NOMO-1 treated with dmso at 0.1 percent for 144 hours (cell line): Measurements from ENCODE around the gene LRPAP1.
"Not testable (repeated sequence)": the region's sequence is repeated elsewhere in the genome, so short reads cannot be mapped to it uniquely, and the experiment has no call there.

Experiments
- DNase-seq: peaks from one replicate; lab custom pipeline; 2025; ENCODE audit not compliant: unreplicated experiment; lab: John Stamatoyannopoulos, UW

Gene LRPAP1

DNA sequence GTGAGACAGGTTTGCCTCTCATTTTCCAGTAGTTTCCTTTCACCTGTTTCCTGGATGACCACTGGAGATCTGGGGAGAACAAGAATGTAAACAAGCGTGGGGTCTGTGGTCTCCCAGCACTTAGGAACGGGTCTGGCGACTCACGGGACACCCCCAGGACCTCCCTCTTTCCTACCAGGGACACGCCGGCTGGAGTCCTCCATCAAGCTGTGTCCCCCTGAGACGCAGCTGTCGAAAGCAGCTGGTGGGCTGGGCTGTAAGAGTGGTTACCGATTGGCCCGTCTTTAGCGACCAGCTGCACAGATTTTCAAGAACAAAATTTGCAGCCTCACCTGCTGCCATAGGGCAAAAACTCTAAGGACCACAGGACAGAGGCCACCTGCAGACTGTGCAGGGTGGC is 11.9 kb downstream of the LRPAP1 start:
- no peak for DNase-seq

- no peak for DNase-seq
Measured at GRCh38 chr4:3519468-3520264, 12.6 kb downstream of the LRPAP1 start.

DNA sequence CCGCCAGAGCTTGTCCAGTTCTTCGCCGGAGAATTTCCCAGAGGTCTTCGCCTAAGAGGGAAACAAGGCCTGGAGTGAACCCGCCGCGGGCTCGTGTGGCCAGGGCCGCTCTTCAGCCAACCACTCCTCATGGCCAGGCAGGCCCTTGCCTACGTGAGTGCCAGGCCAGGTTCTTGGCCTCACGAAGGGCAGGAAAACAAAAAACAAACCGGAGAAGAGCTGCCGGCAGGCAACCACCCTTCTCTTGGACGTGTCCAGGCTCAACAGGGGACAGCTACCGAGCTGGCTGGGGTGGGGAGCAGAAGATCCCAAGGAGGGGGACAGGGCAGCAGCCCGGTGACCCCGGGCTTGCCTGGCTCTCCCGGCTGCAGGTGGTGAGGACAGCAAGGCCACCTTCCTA is 13.3 kb downstream of the LRPAP1 start:
- no peak for DNase-seq

DNA sequence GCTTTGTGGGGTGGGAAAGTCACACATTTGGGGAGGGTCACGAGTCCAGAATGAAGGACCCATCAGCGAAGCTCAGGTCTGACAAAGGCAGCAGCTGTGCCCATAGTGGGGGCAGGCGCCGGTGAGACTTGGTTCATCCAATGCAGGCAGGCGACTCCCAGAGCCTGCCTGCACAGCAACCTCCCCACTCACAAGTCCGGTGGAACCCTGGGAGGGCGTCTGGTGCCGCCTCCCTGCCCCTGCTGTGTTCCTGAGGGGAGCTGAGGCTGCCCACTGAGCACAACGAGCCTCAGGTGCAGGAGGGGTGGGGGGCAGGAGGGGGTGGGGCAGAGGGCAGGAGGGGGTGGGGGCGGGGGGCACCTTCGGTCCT is 13.7 kb downstream of the LRPAP1 start:
- no peak for DNase-seq

- no peak for DNase-seq
Measured at GRCh38 chr4:3517731-3518510, 14.3 kb downstream of the LRPAP1 start.

- no peak for DNase-seq
Measured at GRCh38 chr4:3516836-3517730, 15.1 kb downstream of the LRPAP1 start.

DNA sequence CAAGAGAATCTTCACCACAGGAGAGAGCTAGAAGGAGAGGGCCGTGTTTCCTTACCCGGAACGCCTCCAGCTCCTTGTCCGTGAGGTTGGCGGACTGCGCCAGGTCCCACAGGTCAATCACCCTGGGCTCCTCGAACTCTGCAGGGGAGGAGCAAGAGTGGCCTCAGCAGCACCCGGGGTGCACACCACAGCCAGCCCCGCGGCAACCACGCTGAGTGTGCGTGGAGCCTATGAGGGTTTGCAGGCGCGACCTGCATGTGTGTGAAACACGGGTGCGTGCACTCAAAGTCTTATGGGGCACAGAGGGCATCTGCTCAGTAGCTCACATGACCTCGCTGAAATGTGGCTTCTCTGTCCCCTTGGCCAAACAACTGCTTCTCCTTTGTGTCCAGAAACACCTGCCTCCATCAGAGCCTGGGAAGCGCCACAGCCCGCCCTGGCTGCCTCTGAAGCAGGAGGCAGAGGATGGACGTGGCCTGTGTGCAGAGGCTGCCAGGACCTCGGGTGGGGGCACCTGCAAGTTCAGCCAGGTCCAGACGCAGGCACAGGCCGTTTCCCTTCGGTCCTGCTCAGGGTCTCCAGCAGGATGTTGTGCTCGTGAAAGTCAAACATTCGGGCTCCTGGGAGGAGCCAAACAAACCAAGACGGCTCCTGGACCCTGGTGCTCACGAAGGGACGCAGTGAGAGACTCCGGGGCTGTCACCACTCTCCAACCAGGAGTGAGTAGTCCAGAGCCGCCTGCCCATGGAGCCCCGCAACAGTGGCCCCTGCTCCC is 16.0 kb downstream of the LRPAP1 start:
- DNase-seq: no peak

GRCh38 chr4:3515646-3516045 is 16.6 kb downstream of the LRPAP1 start:
- no peak for DNase-seq

GRCh38 chr4:3514806-3515501 is 17.3 kb downstream of the LRPAP1 start:
- no peak for DNase-seq

GRCh38 chr4:3514221-3514780 is 17.9 kb downstream of the LRPAP1 start:
- no peak for DNase-seq

- DNase-seq: no peak
Measured at GRCh38 chr4:3513807-3514206, 18.4 kb downstream of the LRPAP1 start.

DNA sequence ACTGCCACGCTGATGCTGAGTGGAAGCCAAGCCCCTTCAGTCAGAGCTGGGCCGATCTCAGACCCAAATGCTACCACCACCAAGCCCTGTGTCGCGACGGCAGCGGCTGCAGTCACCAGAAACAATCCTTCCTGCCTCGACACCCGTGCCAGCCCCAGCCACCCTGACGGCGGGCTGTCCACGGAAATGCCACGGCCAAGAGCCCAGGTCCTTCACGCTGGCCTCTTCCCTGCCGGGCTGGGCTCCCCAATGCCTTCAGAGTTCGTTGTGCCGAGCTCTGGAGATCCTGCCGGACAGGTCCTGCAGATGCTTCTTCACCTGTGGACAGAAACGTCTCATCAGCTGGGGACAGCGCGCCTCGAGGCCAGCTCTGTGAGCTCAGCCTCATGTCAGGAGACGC is 19.5 kb downstream of the LRPAP1 start:
- no peak for DNase-seq

DNA sequence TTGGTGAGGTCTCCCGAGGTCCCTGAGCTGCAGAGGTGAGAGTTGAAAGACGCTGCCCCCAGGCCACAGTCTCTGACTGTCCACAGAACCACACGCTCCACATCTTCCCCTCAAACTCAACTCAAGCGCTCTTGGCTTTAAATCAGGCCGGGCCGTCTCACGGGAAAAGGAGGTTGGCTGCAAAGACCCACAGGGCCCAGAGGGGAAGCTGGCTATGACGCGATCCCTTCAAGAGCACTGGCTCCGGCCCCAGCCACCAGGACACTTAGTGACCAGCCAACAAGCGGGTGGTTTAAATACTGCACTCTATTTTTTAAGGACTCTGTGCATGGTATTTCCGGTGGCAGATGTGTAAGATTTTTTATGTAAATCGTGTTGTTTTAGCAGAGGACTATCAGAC is 19.9 kb downstream of the LRPAP1 start:
- no peak for DNase-seq

GRCh38 chr4:3511601-3512000 is 20.6 kb downstream of the LRPAP1 start:
- not testable (repeated sequence) for DNase-seq

- DNase-seq: no peak
Measured at GRCh38 chr4:3511187-3511586, 21.0 kb downstream of the LRPAP1 start.

- DNase-seq: no peak
Measured at GRCh38 chr4:3510481-3510880, 21.7 kb downstream of the LRPAP1 start.

DNA sequence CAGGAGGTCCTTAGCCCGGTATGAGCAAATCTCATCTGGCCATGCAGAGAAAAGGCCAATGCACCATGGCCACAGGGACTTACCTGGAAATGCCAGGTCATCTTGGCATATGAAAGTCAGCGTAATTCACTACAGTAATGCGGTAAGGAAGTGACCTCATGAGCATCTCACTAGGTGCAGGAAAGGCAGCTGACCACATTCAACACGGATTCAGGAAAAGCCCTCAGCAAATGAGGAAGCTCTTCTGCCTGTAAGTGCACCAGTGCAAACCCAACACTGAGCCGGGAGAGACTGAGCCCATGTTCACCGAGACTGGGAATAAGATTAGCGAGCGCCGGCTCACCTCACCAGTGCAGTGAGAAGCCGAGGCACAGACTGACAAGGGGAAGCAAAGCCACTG is 23.7 kb downstream of the LRPAP1 start:
- no peak for DNase-seq

- DNase-seq: no peak
Measured at GRCh38 chr4:3505231-3505630, 27.0 kb downstream of the LRPAP1 start.

DNA sequence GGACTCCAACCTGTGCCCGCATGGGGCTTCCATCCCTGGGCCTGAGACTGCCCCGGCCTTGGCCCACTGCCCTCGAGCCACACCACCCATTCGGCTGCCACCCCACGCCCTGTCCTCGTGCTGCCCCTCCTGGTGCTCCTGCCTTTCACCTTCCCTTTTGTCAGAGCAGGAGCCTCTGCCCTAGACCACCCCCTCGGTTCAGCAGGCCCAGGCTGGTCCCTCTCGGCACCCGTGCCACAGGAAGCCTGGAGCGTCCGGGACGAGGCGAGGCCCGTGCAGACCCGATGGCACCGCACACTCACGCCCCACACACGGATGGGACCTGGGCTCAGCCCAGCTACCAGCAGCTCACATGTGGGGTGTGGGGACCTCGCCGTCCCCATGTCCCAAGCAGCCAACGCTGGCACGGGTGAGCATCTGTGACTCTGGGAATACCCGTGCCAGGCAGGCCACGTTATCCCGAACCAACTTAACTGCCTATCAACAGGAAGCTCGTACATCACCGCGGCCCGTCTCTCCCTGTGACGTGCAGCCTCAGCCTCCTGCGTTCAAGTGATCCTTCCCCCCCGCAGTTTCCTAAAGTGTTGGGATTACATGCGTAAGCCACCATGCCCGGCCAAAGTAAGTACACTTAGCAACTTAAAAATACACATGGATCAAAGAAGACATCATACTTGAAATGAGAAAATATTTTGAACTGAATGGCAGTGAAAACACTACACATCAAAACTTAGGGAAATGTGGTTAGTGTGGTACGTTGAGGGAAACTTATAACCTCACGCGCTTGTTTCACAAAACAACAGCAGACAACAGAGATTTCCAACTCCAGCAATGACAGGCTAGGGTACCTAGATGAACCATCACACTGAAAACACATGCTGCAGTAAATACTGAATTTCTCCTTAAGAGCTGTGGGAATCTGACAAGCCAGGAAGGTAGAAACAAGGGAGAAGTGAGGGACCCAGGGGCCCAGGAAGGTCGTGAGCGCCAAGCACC is 29.0 kb downstream of the LRPAP1 start:
- DNase-seq: no peak
